Calu3 (cell line): ENCODE data around the gene BPIFA1. TPM values are rescaled to one million over a fixed set of nuclear protein-coding genes. Genes with fewer than 3 reads are reported as not detected.

Source experiments
- BruUV-seq: library from RNA; stranded (reverse); fragments of 400-500 nt; replicated peaks from 2 replicates; lab custom pipeline; 2021; lab: Mats Ljungman, UMichigan
- CTCF ChIA-PET: fragments of 300-600 bp; sonication (Branson Sonifier 250); formaldehyde crosslinking; loops from one replicate; lab custom pipeline; 2022; ENCODE audit warnings: antibody characterized with exemption; lab: Charles Lee
- DNase-seq: peaks from one replicate; pipeline ENCODE4 v3.0.0; 2022
- H3K27ac Mint-ChIP-seq: one replicate; pipeline ENCODE4 v1.8.0; 2022; ENCODE audit warnings: mixed read lengths; ENCODE audit not compliant: unreplicated experiment
- H3K27me3 Mint-ChIP-seq: one replicate; pipeline ENCODE4 v1.8.0; 2022; ENCODE audit warnings: mixed read lengths; ENCODE audit not compliant: unreplicated experiment
- H3K36me3 Mint-ChIP-seq: one replicate; pipeline ENCODE4 v1.8.0; 2022; ENCODE audit warnings: mild to moderate bottlenecking, moderate library complexity, mixed read lengths; ENCODE audit not compliant: insufficient read depth, unreplicated experiment
- H3K4me1 Mint-ChIP-seq: one replicate; pipeline ENCODE4 v1.8.0; 2022; ENCODE audit warnings: mild to moderate bottlenecking, low read depth, mixed read lengths; ENCODE audit not compliant: unreplicated experiment
- H3K4me3 Mint-ChIP-seq: one replicate; pipeline ENCODE4 v1.8.0; 2022; ENCODE audit warnings: mild to moderate bottlenecking, low read depth, moderate library complexity, mixed read lengths; ENCODE audit not compliant: unreplicated experiment
- H3K9me3 Mint-ChIP-seq: one replicate; pipeline ENCODE4 v1.8.0; 2022; ENCODE audit warnings: low read depth, mixed read lengths; ENCODE audit not compliant: unreplicated experiment
- CTCF ChIP-seq: fragments of 200-600 bp; IDR thresholded peaks from one replicate; pipeline ENCODE4 v1.8.0; 2022; ENCODE audit warnings: antibody characterized with exemption; ENCODE audit not compliant: unreplicated experiment
- intact Hi-C: fragments of 100-400 bp; cut with micrococcal nuclease; formaldehyde crosslinking; loops from one replicate; pipeline ENCODE4 v1.10.0; 2022; ENCODE audit not compliant: unreplicated experiment
- total RNA-seq: library from RNA; stranded (reverse); gene quantifications from 2 replicates; pipeline ENCODE4 v1.2.3, GENCODE V29; 2022

Gene BPIFA1
- total RNA-seq, 1 experiment from 2014 or later: not detected

- CTCF ChIA-PET: interaction anchor here (1.5 kb wide), 1 partner anchor 8 kb away, joined by 3 read pairs; no protein-coding TSS in a partner anchor
- Mint-ChIP-seq H3K4me3 (no peak overlapping the region), H3K27ac (peak overlapping the region; percentile 48), H3K9me3 (peaks cover 3% of the 10 kb centered on the region), H3K4me1 (peaks cover 80% of the 10 kb centered on the region), H3K36me3 (peaks cover 16% of the 10 kb centered on the region), H3K27me3 (peaks cover 15% of the 10 kb centered on the region)
- no TSS peak for BruUV-seq
- TF ChIP-seq CTCF: no peak
- no peak for DNase-seq
- intact Hi-C loops: loop anchor here (2.0 kb wide), 1 partner anchor 17 kb away; no protein-coding TSS in a partner anchor
These were observed 43.6 kb downstream of the BPIFA1 start for GRCh38 chr20:33279261-33279910.

- peak overlapping the region; percentile 48 for H3K27ac Mint-ChIP-seq
- peaks cover 23% of the 10 kb centered on the region for H3K27me3 Mint-ChIP-seq
- no peak for DNase-seq
- no peak overlapping the region for H3K4me3 Mint-ChIP-seq
- peaks cover 16% of the 10 kb centered on the region for H3K36me3 Mint-ChIP-seq
- BruUV-seq: no TSS peak
- peaks cover 3% of the 10 kb centered on the region for H3K9me3 Mint-ChIP-seq
- no peak for TF ChIP-seq CTCF
- peaks cover 88% of the 10 kb centered on the region for H3K4me1 Mint-ChIP-seq
- intact Hi-C loops: loop anchor here (2.0 kb wide), 1 partner anchor 17 kb away; no protein-coding TSS in a partner anchor
- CTCF ChIA-PET: no interaction called here
These were observed 44.3 kb downstream of the BPIFA1 start for GRCh38 chr20:33280000-33280680.

GRCh38 chr20:33280775-33281174 lies 45.0 kb downstream of the BPIFA1 start:
- peak overlapping the region; percentile 48 for H3K27ac Mint-ChIP-seq
- H3K36me3 Mint-ChIP-seq: peaks cover 16% of the 10 kb centered on the region
- CTCF ChIA-PET: interaction anchor here (1.2 kb wide), 1 partner anchor 12 kb away, joined by 6 read pairs; no protein-coding TSS in a partner anchor
- TF ChIP-seq CTCF: no peak
- H3K27me3 Mint-ChIP-seq: peaks cover 28% of the 10 kb centered on the region
- peaks cover 84% of the 10 kb centered on the region for H3K4me1 Mint-ChIP-seq
- H3K9me3 Mint-ChIP-seq: peaks cover 3% of the 10 kb centered on the region
- intact Hi-C loops: no loop called here
- BruUV-seq: no TSS peak
- no peak overlapping the region for H3K4me3 Mint-ChIP-seq
- DNase-seq: no peak

GRCh38 chr20:33281550-33282146 lies 45.9 kb downstream of the BPIFA1 start:
- Mint-ChIP-seq H3K4me3 (no peak overlapping the region), H3K4me1 (peaks cover 75% of the 10 kb centered on the region), H3K27me3 (peaks cover 29% of the 10 kb centered on the region), H3K27ac (no peak overlapping the region), H3K36me3 (peaks cover 16% of the 10 kb centered on the region), H3K9me3 (peaks cover 3% of the 10 kb centered on the region)
- CTCF ChIA-PET: interaction anchor here (0.6 to 2.4 kb wide), 4 partner anchors 11 to 1020 kb away, joined by 3 to 21 read pairs (median 6); no protein-coding TSS in a partner anchor
- DNase-seq: peak; percentile 75
- TF ChIP-seq CTCF: no peak
- intact Hi-C loops: no loop called here
- no TSS peak for BruUV-seq
